H1 (cell line): ENCODE results near the gene MPRIP.

Experiments used
- ASH2L ChIP-seq: fragments of 200-600, 300-600 bp; sonication (generic); IDR thresholded peaks from one replicate; pipeline ENCODE4 v1.7.1; 2017; ENCODE audit warnings: low read length
- CBX5 ChIP-seq: fragments of 300-800, 300-1000 bp; sonication (generic); IDR thresholded peaks from 2 replicates; pipeline ENCODE4 v1.7.1; 2016; ENCODE audit warnings: antibody characterized with exemption, low read length, low read depth
- CTCF ChIP-seq, 3 experiments: IDR thresholded peaks; 1 replicate in 2 of 3; 2 replicates in 1 of 3; pipeline versions ENCODE4 v1.5.1 to v1.6.1; 2011; ENCODE audit warnings: low read length in 3 of 3, mild to moderate bottlenecking in 3 of 3, inconsistent platforms in 2 of 3, low read depth in 1 of 3, moderate library complexity in 1 of 3; ENCODE audit not compliant: insufficient read depth in 1 of 3; ENCODE audit errors: control extremely low read depth in 1 of 3
- EP300 ChIP-seq, 2 experiments: IDR thresholded peaks; 1 replicate in 1 of 2; 2 replicates in 1 of 2; pipeline ENCODE4 v1.6.1; 2011 to 2012; ENCODE audit warnings: low read depth in 2 of 2, low read length in 2 of 2, mild to moderate bottlenecking in 2 of 2, borderline replicate concordance in 1 of 2, inconsistent platforms in 1 of 2, moderate library complexity in 1 of 2
- NANOG ChIP-seq: IDR thresholded peaks from 2 replicates; pipeline ENCODE4 v1.6.1; 2011; ENCODE audit warnings: low read length, low read depth, mild to moderate bottlenecking, inconsistent platforms; ENCODE audit not compliant: insufficient read depth, poor library complexity, severe bottlenecking
- PHF8 ChIP-seq: fragments of 200-600 bp; sonication (generic); conservative IDR thresholded peaks from 2 replicates; pipeline ENCODE4 v1.7.1; 2012; ENCODE audit warnings: low read depth, mild to moderate bottlenecking, inconsistent platforms, low read length, moderate library complexity
- POLR2A ChIP-seq, 2 experiments: IDR thresholded peaks; 1 replicate in 1 of 2; 2 replicates in 1 of 2; pipeline ENCODE4 v1.6.1; 2011; ENCODE audit warnings: low read depth in 2 of 2, low read length in 2 of 2, mild to moderate bottlenecking in 2 of 2; ENCODE audit errors: control extremely low read depth in 1 of 2
- POLR2AphosphoS5 ChIP-seq: IDR thresholded peaks from 2 replicates; pipeline ENCODE4 v1.6.1; 2011; ENCODE audit warnings: low read depth, low read length
- RAD21 ChIP-seq, 2 experiments: IDR thresholded peaks in 1 of 2; conservative IDR thresholded peaks in 1 of 2; 2 replicates each; pipeline ENCODE4 v1.6.1; 2011; ENCODE audit warnings: low read depth in 2 of 2, low read length in 2 of 2, improper control_type of control experiment in 1 of 2, inconsistent platforms in 1 of 2, mild to moderate bottlenecking in 1 of 2, moderate library complexity in 1 of 2
- RXRA ChIP-seq: IDR thresholded peaks from 2 replicates; pipeline ENCODE4 v1.6.1; 2011; ENCODE audit warnings: low read depth, mild to moderate bottlenecking, low read length, moderate library complexity; ENCODE audit not compliant: insufficient read depth
- SP1 ChIP-seq: IDR thresholded peaks from 2 replicates; pipeline ENCODE4 v1.6.1; 2011; ENCODE audit warnings: low read depth, low read length

GRCh38 chr17:17131839-17132238 lies 89.6 kb downstream of the MPRIP start:
- TF ChIP-seq POLR2A (IDR thresholded peaks at IDR 0.05; ENCODE audit: control extremely low read depth in 1 of 2, low read depth in 2 of 2, low read length in 2 of 2) (no peak), CTCF (IDR thresholded peaks at IDR 0.05; ENCODE audit: control extremely low read depth in 1 of 3, insufficient read depth in 1 of 3, low read depth in 1 of 3, low read length in 3 of 3) (no peak), EP300 (IDR thresholded peaks at IDR 0.05; ENCODE audit: borderline replicate concordance in 1 of 2, low read depth in 2 of 2, low read length in 2 of 2) (no peak), RXRA (no peak), CBX5 (no peak), RAD21 (IDR thresholded peaks at IDR 0.05 in 1 of 2, conservative IDR thresholded peaks at IDR 0.05 in 1 of 2; ENCODE audit: low read depth in 2 of 2, low read length in 2 of 2) (no peak), SP1 (no peak), POLR2AphosphoS5 (no peak), NANOG (no peak), ASH2L (no peak), PHF8 (no peak)
